HG02870 (cell line): ENCODE measurements around the gene TANGO2.

Source experiments
- ATAC-seq: cut with Tn5 transposase; IDR thresholded peaks from one replicate; pipeline ENCODE4 v1.9.1; 2021; ENCODE audit warnings: mild to moderate bottlenecking, moderate library complexity; ENCODE audit not compliant: unreplicated experiment

Gene TANGO2

GRCh38 chr22:20083157-20083890, 62.4 kb downstream of the TANGO2 start:
- ATAC-seq = no peak

GRCh38 chr22:20083891-20084546, 63.1 kb downstream of the TANGO2 start:
- no peak for ATAC-seq

- ATAC-seq = no peak
These were observed 63.9 kb downstream of the TANGO2 start for GRCh38 chr22:20084547-20085413.

GRCh38 chr22:20085651-20086050, 64.7 kb downstream of the TANGO2 start:
- ATAC-seq = no peak

GRCh38 chr22:20086101-20086599, 65.2 kb downstream of the TANGO2 start:
- no peak for ATAC-seq

GRCh38 chr22:20086763-20087162, 65.9 kb downstream of the TANGO2 start:
- ATAC-seq = no peak

GRCh38 chr22:20087319-20088262, 66.7 kb downstream of the TANGO2 start:
- ATAC-seq = no peak

- no peak for ATAC-seq
These were observed 67.3 kb downstream of the TANGO2 start for GRCh38 chr22:20088263-20088648.

GRCh38 chr22:20089226-20089976, 68.5 kb downstream of the TANGO2 start:
- ATAC-seq = no peak

GRCh38 chr22:20089977-20090729, 69.2 kb downstream of the TANGO2 start:
- no peak for ATAC-seq

GRCh38 chr22:20090730-20091240, 69.9 kb downstream of the TANGO2 start:
- ATAC-seq = no peak

GRCh38 chr22:20091690-20092476, 71.0 kb downstream of the TANGO2 start:
- ATAC-seq = no peak

- no peak for ATAC-seq
These were observed 71.6 kb downstream of the TANGO2 start for GRCh38 chr22:20092477-20092854.

GRCh38 chr22:20093418-20094196, 72.7 kb downstream of the TANGO2 start:
- ATAC-seq = no peak

GRCh38 chr22:20094197-20094807, 73.4 kb downstream of the TANGO2 start:
- ATAC-seq = no peak

- no peak for ATAC-seq
These were observed 74.6 kb downstream of the TANGO2 start for GRCh38 chr22:20095521-20095920.
